ENCODE results near the gene RUNX1. TPM values are rescaled to one million over a fixed set of nuclear protein-coding genes. Genes with fewer than 3 reads are reported as not detected.

The RUNX1 gene
- polyA plus RNA-seq, 1 donor from 2014 or later = 9.2 TPM

- Mint-ChIP-seq H3K27me3 (peaks cover 4% of the 10 kb centered on the region), H3K36me3 (peaks cover 3% of the 10 kb centered on the region), H3K9me3 (peaks cover 0 to 1% (median 0%) of the 10 kb centered on the region in 3 donors), H3K27ac (no peak overlapping the region), H3K4me3 (no peak overlapping the region), H3K4me1 (peaks cover 19 to 38% (median 35%) of the 10 kb centered on the region in 3 donors)
Measured at GRCh38 chr21:34992180-34992579, 56.9 kb downstream of the RUNX1 start.

GRCh38 chr21:34991366-34991957 is 57.6 kb downstream of the RUNX1 start:
- H3K4me1 Mint-ChIP-seq = peaks cover 25 to 43% (median 34%) of the 10 kb centered on the region in 3 donors

GRCh38 chr21:34990842-34991241 is 58.3 kb downstream of the RUNX1 start:
- Mint-ChIP-seq H3K36me3 (no peaks in the 10 kb centered on the region), H3K9me3 (no peaks in the 10 kb centered on the region), H3K27me3 (peaks cover 4% of the 10 kb centered on the region), H3K4me1 (peaks cover 26 to 48% (median 38%) of the 10 kb centered on the region in 3 donors), H3K27ac (no peak overlapping the region), H3K4me3 (peak overlapping the region in 1 of 4 donors; percentile 17)

More at GRCh38 chr21:34991366-34991957, 57.6 kb downstream of the RUNX1 start:
- no peak overlapping the region for H3K4me3 Mint-ChIP-seq
- peaks cover 3% of the 10 kb centered on the region for H3K36me3 Mint-ChIP-seq
- H3K27ac Mint-ChIP-seq = peak overlapping the region in 1 of 3 donors; percentile 76
- peaks cover 0 to 1% (median 0%) of the 10 kb centered on the region in 3 donors for H3K9me3 Mint-ChIP-seq
- H3K27me3 Mint-ChIP-seq = peaks cover 4% of the 10 kb centered on the region

GRCh38 chr21:34989337-34990151 is 59.6 kb downstream of the RUNX1 start:
- Mint-ChIP-seq H3K27ac (peak overlapping the region in 1 of 3 donors; percentile 9), H3K27me3 (peaks cover 7% of the 10 kb centered on the region), H3K4me1 (peaks cover 35 to 55% (median 41%) of the 10 kb centered on the region in 3 donors), H3K9me3 (no peaks in the 10 kb centered on the region), H3K36me3 (no peaks in the 10 kb centered on the region), H3K4me3 (no peak overlapping the region)

- no peaks in the 10 kb centered on the region for H3K9me3 Mint-ChIP-seq
- H3K27me3 Mint-ChIP-seq = peaks cover 7% of the 10 kb centered on the region
- H3K27ac Mint-ChIP-seq = no peak overlapping the region
- H3K36me3 Mint-ChIP-seq = peaks cover 3% of the 10 kb centered on the region
- peak overlapping the region in 3 of 4 donors; percentile 2 to 74 (median 53) for H3K4me3 Mint-ChIP-seq
- peaks cover 43 to 65% (median 49%) of the 10 kb centered on the region in 3 donors for H3K4me1 Mint-ChIP-seq
Measured at GRCh38 chr21:34988625-34989024, 60.5 kb downstream of the RUNX1 start.

GRCh38 chr21:34988139-34988538 is 61.0 kb downstream of the RUNX1 start:
- H3K27ac Mint-ChIP-seq = no peak overlapping the region
- H3K4me1 Mint-ChIP-seq = peaks cover 46 to 68% (median 53%) of the 10 kb centered on the region in 3 donors
- H3K36me3 Mint-ChIP-seq = peaks cover 5% of the 10 kb centered on the region
- H3K27me3 Mint-ChIP-seq = peaks cover 7% of the 10 kb centered on the region
- no peaks in the 10 kb centered on the region for H3K9me3 Mint-ChIP-seq
- H3K4me3 Mint-ChIP-seq = peak overlapping the region in 2 of 4 donors; percentile 82 to 86

- peaks cover 46 to 71% (median 53%) of the 10 kb centered on the region in 3 donors for H3K4me1 Mint-ChIP-seq
- H3K9me3 Mint-ChIP-seq = no peaks in the 10 kb centered on the region
- peak overlapping the region; percentile 47 to 86 (median 67) for H3K4me3 Mint-ChIP-seq
- peaks cover 5% of the 10 kb centered on the region for H3K36me3 Mint-ChIP-seq
- H3K27me3 Mint-ChIP-seq = peaks cover 7% of the 10 kb centered on the region
- peak overlapping the region in 1 of 3 donors; percentile 91 for H3K27ac Mint-ChIP-seq
Measured at GRCh38 chr21:34987501-34988072, 61.5 kb downstream of the RUNX1 start.

- Mint-ChIP-seq H3K4me1 (peaks cover 46 to 73% (median 53%) of the 10 kb centered on the region in 3 donors), H3K9me3 (no peaks in the 10 kb centered on the region)
Measured at GRCh38 chr21:34986561-34987500, 62.3 kb downstream of the RUNX1 start.

GRCh38 chr21:34984356-34985058 is 64.6 kb downstream of the RUNX1 start:
- Mint-ChIP-seq H3K36me3 (peaks cover 9% of the 10 kb centered on the region), H3K27ac (peak overlapping the region in 1 of 3 donors; percentile 3), H3K27me3 (peaks cover 7% of the 10 kb centered on the region), H3K4me1 (peaks cover 36 to 58% (median 46%) of the 10 kb centered on the region in 3 donors), H3K9me3 (no peaks in the 10 kb centered on the region), H3K4me3 (peak overlapping the region in 2 of 4 donors; percentile 56 to 78)

More at GRCh38 chr21:34986561-34987500, 62.3 kb downstream of the RUNX1 start:
- Mint-ChIP-seq H3K27ac (peak overlapping the region in 2 of 3 donors; percentile 3 to 91), H3K36me3 (peaks cover 7% of the 10 kb centered on the region), H3K4me3 (peak overlapping the region; percentile 47 to 86 (median 67)), H3K27me3 (peaks cover 7% of the 10 kb centered on the region)

GRCh38 chr21:34983680-34984086 is 65.4 kb downstream of the RUNX1 start:
- H3K4me1 Mint-ChIP-seq = peaks cover 38 to 53% (median 41%) of the 10 kb centered on the region in 3 donors
- H3K4me3 Mint-ChIP-seq = peak overlapping the region in 2 of 4 donors; percentile 3 to 87

GRCh38 chr21:34981791-34982190 is 67.3 kb downstream of the RUNX1 start:
- Mint-ChIP-seq H3K36me3 (peaks cover 9% of the 10 kb centered on the region), H3K4me1 (peaks cover 26 to 37% (median 26%) of the 10 kb centered on the region in 3 donors), H3K4me3 (peak overlapping the region in 1 of 4 donors; percentile 37), H3K27me3 (peaks cover 2% of the 10 kb centered on the region), H3K27ac (peak overlapping the region in 1 of 3 donors; percentile 78), H3K9me3 (no peaks in the 10 kb centered on the region)

More at GRCh38 chr21:34983680-34984086, 65.4 kb downstream of the RUNX1 start:
- peak overlapping the region in 2 of 3 donors; percentile 15 to 54 for H3K27ac Mint-ChIP-seq
- H3K36me3 Mint-ChIP-seq = peaks cover 9% of the 10 kb centered on the region
- peaks cover 7% of the 10 kb centered on the region for H3K27me3 Mint-ChIP-seq
- no peaks in the 10 kb centered on the region for H3K9me3 Mint-ChIP-seq

GRCh38 chr21:34980423-34981115 is 68.5 kb downstream of the RUNX1 start:
- Mint-ChIP-seq H3K27ac (no peak overlapping the region), H3K36me3 (peaks cover 9% of the 10 kb centered on the region), H3K4me1 (peaks cover 19 to 36% (median 25%) of the 10 kb centered on the region in 3 donors), H3K27me3 (peaks cover 2% of the 10 kb centered on the region), H3K4me3 (no peak overlapping the region), H3K9me3 (no peaks in the 10 kb centered on the region)

GRCh38 chr21:34979383-34979782 is 69.7 kb downstream of the RUNX1 start:
- H3K27ac Mint-ChIP-seq = no peak overlapping the region
- no peaks in the 10 kb centered on the region for H3K27me3 Mint-ChIP-seq
- no peak overlapping the region for H3K4me3 Mint-ChIP-seq
- H3K36me3 Mint-ChIP-seq = peaks cover 9% of the 10 kb centered on the region
- H3K9me3 Mint-ChIP-seq = no peaks in the 10 kb centered on the region
- H3K4me1 Mint-ChIP-seq = peaks cover 15 to 35% (median 24%) of the 10 kb centered on the region in 3 donors
